Measurements from ENCODE around the gene TULP4.

Gene TULP4

GRCh38 chr6:158356586-158357546 lies 44.6 kb downstream of the TULP4 start:
- no peak for DNase-seq

GRCh38 chr6:158357570-158358216 lies 45.4 kb downstream of the TULP4 start:
- no peak for DNase-seq

GRCh38 chr6:158358450-158359077 lies 46.3 kb downstream of the TULP4 start:
- no peak for DNase-seq

- no peak for DNase-seq
These were observed 48.8 kb downstream of the TULP4 start for GRCh38 chr6:158361068-158361467.

- DNase-seq = peak in 1 of 51 donors; percentile 48
These were observed 49.9 kb downstream of the TULP4 start for GRCh38 chr6:158361961-158362669.

- DNase-seq = no peak
These were observed 54.1 kb downstream of the TULP4 start for GRCh38 chr6:158366363-158366762.

GRCh38 chr6:158367816-158368215 lies 55.6 kb downstream of the TULP4 start:
- no peak for DNase-seq

GRCh38 chr6:158369241-158369640 lies 57.0 kb downstream of the TULP4 start:
- DNase-seq = no peak

- DNase-seq = no peak
These were observed 58.5 kb downstream of the TULP4 start for GRCh38 chr6:158370805-158371204.

- DNase-seq = no peak
These were observed 59.0 kb downstream of the TULP4 start for GRCh38 chr6:158371261-158371660.

GRCh38 chr6:158372574-158372973 lies 60.3 kb downstream of the TULP4 start:
- no peak for DNase-seq

GRCh38 chr6:158373214-158373613 lies 60.9 kb downstream of the TULP4 start:
- DNase-seq = no peak

- no peak for DNase-seq
These were observed 61.8 kb downstream of the TULP4 start for GRCh38 chr6:158374020-158374419.

- DNase-seq = peak in 9 of 51 donors; percentile 8 to 65 (median 30)
These were observed 64.4 kb downstream of the TULP4 start for GRCh38 chr6:158376631-158377081.

- peak in 16 of 51 donors; percentile 17 to 68 (median 33) for DNase-seq
These were observed 65.6 kb downstream of the TULP4 start for GRCh38 chr6:158377860-158378259.

GRCh38 chr6:158379336-158379735 lies 67.1 kb downstream of the TULP4 start:
- no peak for DNase-seq

- no peak for DNase-seq
These were observed 68.9 kb downstream of the TULP4 start for GRCh38 chr6:158381214-158381613.

GRCh38 chr6:158382491-158382890 lies 70.2 kb downstream of the TULP4 start:
- DNase-seq = no peak

GRCh38 chr6:158383057-158383456 lies 70.8 kb downstream of the TULP4 start:
- no peak for DNase-seq

- no peak for DNase-seq
These were observed 71.3 kb downstream of the TULP4 start for GRCh38 chr6:158383542-158383941.

- DNase-seq = no peak
These were observed 72.4 kb downstream of the TULP4 start for GRCh38 chr6:158384671-158385110.
